ENCODE measurements around the gene ADGRG1. TPM values are rescaled to one million over a fixed set of nuclear protein-coding genes. Genes with fewer than 3 reads are reported as not detected.

The ADGRG1 gene
- total RNA-seq, 1 donor from 2014 or later, result 13.9 TPM

- peaks cover 4% of the 10 kb centered on the region for H3K27me3 ChIP-seq (ENCODE audit: insufficient read depth, low read length)
- no peak overlapping the region for H3K27ac ChIP-seq (ENCODE audit: low read depth, low read length)
- H3K9me3 ChIP-seq (ENCODE audit: insufficient read depth, low read depth, low read length), result no peaks in the 10 kb centered on the region
- no peak overlapping the region for H3K27ac Mint-ChIP-seq (ENCODE audit: unreplicated experiment)
- H3K4me1 Mint-ChIP-seq (ENCODE audit: low read depth, unreplicated experiment), result peaks cover 17% of the 10 kb centered on the region
- no peak for TF ChIP-seq EZH2 (IDR thresholded peaks at IDR 0.05; ENCODE audit: insufficient read depth, low read length)
- H3K4me3 ChIP-seq (ENCODE audit: insufficient read depth, low read depth, low read length), result no peak overlapping the region
- FAIRE-seq (no peak), DNase-seq (ENCODE audit: low read depth) (no peak)
- no peaks in the 10 kb centered on the region for H3K36me3 Mint-ChIP-seq (ENCODE audit: low read depth, unreplicated experiment)
- H3K9me3 Mint-ChIP-seq (ENCODE audit: unreplicated experiment), result no peaks in the 10 kb centered on the region
- H3K4me2 ChIP-seq (ENCODE audit: low read length), result no peak overlapping the region
- no peak overlapping the region for H3K4me3 Mint-ChIP-seq (ENCODE audit: unreplicated experiment)
- H3K79me2 ChIP-seq (ENCODE audit: insufficient read depth, low read length), result no peaks in the 10 kb centered on the region
- H2AFZ ChIP-seq (ENCODE audit: low read depth, low read length), result no peak overlapping the region
- peaks cover 17% of the 10 kb centered on the region for H3K4me1 ChIP-seq (ENCODE audit: insufficient read depth, low read length)
- H4K20me1 ChIP-seq (ENCODE audit: insufficient read depth, low read length), result no peaks in the 10 kb centered on the region
- H3K9ac ChIP-seq (ENCODE audit: low read length), result no peak overlapping the region
- H3K36me3 ChIP-seq (ENCODE audit: insufficient read depth, low read length), result no peaks in the 10 kb centered on the region
- H3K27me3 Mint-ChIP-seq (ENCODE audit: low read depth, unreplicated experiment), result peaks cover 39% of the 10 kb centered on the region
Measured at GRCh38 chr16:57635266-57636097, 7.1 kb downstream of the ADGRG1 start.

- Mint-ChIP-seq H3K27ac (ENCODE audit: unreplicated experiment) (no peak overlapping the region), H3K9me3 (ENCODE audit: unreplicated experiment) (no peaks in the 10 kb centered on the region), H3K27me3 (ENCODE audit: low read depth, unreplicated experiment) (peaks cover 37% of the 10 kb centered on the region), H3K36me3 (ENCODE audit: low read depth, unreplicated experiment) (no peaks in the 10 kb centered on the region), H3K4me3 (ENCODE audit: unreplicated experiment) (no peak overlapping the region), H3K4me1 (ENCODE audit: low read depth, unreplicated experiment) (peaks cover 17% of the 10 kb centered on the region)
- Histone ChIP-seq H3K79me2 (ENCODE audit: insufficient read depth, low read length) (no peaks in the 10 kb centered on the region), H3K27ac (ENCODE audit: low read depth, low read length) (no peak overlapping the region), H3K4me3 (ENCODE audit: insufficient read depth, low read depth, low read length) (no peak overlapping the region), H3K9me3 (ENCODE audit: insufficient read depth, low read depth, low read length) (no peaks in the 10 kb centered on the region), H3K36me3 (ENCODE audit: insufficient read depth, low read length) (no peaks in the 10 kb centered on the region), H3K9ac (ENCODE audit: low read length) (no peak overlapping the region), H2AFZ (ENCODE audit: low read depth, low read length) (no peak overlapping the region), H3K4me1 (ENCODE audit: insufficient read depth, low read length) (peaks cover 17% of the 10 kb centered on the region), H3K27me3 (ENCODE audit: insufficient read depth, low read length) (peaks cover 4% of the 10 kb centered on the region), H3K4me2 (ENCODE audit: low read length) (no peak overlapping the region), H4K20me1 (ENCODE audit: insufficient read depth, low read length) (no peaks in the 10 kb centered on the region)
- FAIRE-seq (no peak), DNase-seq (ENCODE audit: low read depth) (no peak)
- TF ChIP-seq CTCF (IDR thresholded peaks at IDR 0.05; ENCODE audit: insufficient read depth, low read depth, low read length) (no peak), EZH2 (IDR thresholded peaks at IDR 0.05; ENCODE audit: insufficient read depth, low read length) (no peak)
Measured at GRCh38 chr16:57636184-57636583, 7.8 kb downstream of the ADGRG1 start.

- Mint-ChIP-seq H3K36me3 (ENCODE audit: low read depth, unreplicated experiment) (no peaks in the 10 kb centered on the region), H3K27me3 (ENCODE audit: low read depth, unreplicated experiment) (peaks cover 39% of the 10 kb centered on the region), H3K4me3 (ENCODE audit: unreplicated experiment) (no peak overlapping the region), H3K9me3 (ENCODE audit: unreplicated experiment) (no peaks in the 10 kb centered on the region), H3K4me1 (ENCODE audit: low read depth, unreplicated experiment) (peaks cover 17% of the 10 kb centered on the region), H3K27ac (ENCODE audit: unreplicated experiment) (no peak overlapping the region)
- no peaks in the 10 kb centered on the region for H3K9me3 ChIP-seq (ENCODE audit: insufficient read depth, low read depth, low read length)
- no peak for DNase-seq (ENCODE audit: low read depth)
- H4K20me1 ChIP-seq (ENCODE audit: insufficient read depth, low read length), result no peaks in the 10 kb centered on the region
- H3K4me3 ChIP-seq (ENCODE audit: insufficient read depth, low read depth, low read length), result no peak overlapping the region
- H3K27ac ChIP-seq (ENCODE audit: low read depth, low read length), result no peak overlapping the region
- no peak for FAIRE-seq
- H3K4me1 ChIP-seq (ENCODE audit: insufficient read depth, low read length), result peaks cover 16% of the 10 kb centered on the region
- H2AFZ ChIP-seq (ENCODE audit: low read depth, low read length), result no peak overlapping the region
- no peaks in the 10 kb centered on the region for H3K79me2 ChIP-seq (ENCODE audit: insufficient read depth, low read length)
- H3K27me3 ChIP-seq (ENCODE audit: insufficient read depth, low read length), result peaks cover 4% of the 10 kb centered on the region
- TF ChIP-seq CTCF (IDR thresholded peaks at IDR 0.05; ENCODE audit: insufficient read depth, low read depth, low read length) (no peak), EZH2 (IDR thresholded peaks at IDR 0.05; ENCODE audit: insufficient read depth, low read length) (no peak)
- no peak overlapping the region for H3K9ac ChIP-seq (ENCODE audit: low read length)
- no peak overlapping the region for H3K4me2 ChIP-seq (ENCODE audit: low read length)
- H3K36me3 ChIP-seq (ENCODE audit: insufficient read depth, low read length), result no peaks in the 10 kb centered on the region
Measured at GRCh38 chr16:57637020-57637419, 8.6 kb downstream of the ADGRG1 start.
